Vagina (tissue), 2 donors: ENCODE data around the gene PUS1. TPM values are rescaled to one million over a fixed set of nuclear protein-coding genes. Genes with fewer than 3 reads are reported as not detected.
"Not testable (repeated sequence)": the region's sequence is repeated elsewhere in the genome, so short reads cannot be mapped to it uniquely, and the experiment has no call there.

ENCODE experiments used
- DNase-seq, 2 donors: peaks; one replicate each; pipeline ENCODE4 v3.0.0-alpha.2; 2017; ENCODE audit errors: extremely low spot score in 2 of 2
- H3K27ac ChIP-seq: fragments of 200-600 bp; sonication (generic); one replicate; pipeline ENCODE4 v1.5.1; 2019
- H3K27me3 ChIP-seq: fragments of 200-600 bp; sonication (generic); one replicate; pipeline ENCODE4 v1.5.1; 2019
- H3K36me3 ChIP-seq, 2 donors: fragments of 200-600 bp; sonication (generic); one replicate each; pipeline ENCODE4 v1.5.1; 2017 to 2019
- H3K4me1 ChIP-seq: fragments of 200-600 bp; sonication (generic); one replicate; pipeline ENCODE4 v1.5.1; 2019
- H3K4me3 ChIP-seq, 2 donors: fragments of 200-600 bp; sonication (generic); 1 replicate in 1 of 2; 2 replicates in 1 of 2; pipeline ENCODE4 v1.5.1; 2016 to 2019
- H3K9me3 ChIP-seq: fragments of 200-600 bp; sonication (generic); one replicate; pipeline ENCODE4 v1.5.1; 2019
- POLR2A ChIP-seq, 2 donors: fragments of 450-650 bp; IDR thresholded peaks; one replicate each; pipeline ENCODE4 v1.6.1; 2017; ENCODE audit warnings: antibody characterized with exemption in 2 of 2, mild to moderate bottlenecking in 2 of 2, moderate library complexity in 2 of 2
- POLR2AphosphoS5 ChIP-seq, 2 donors: sonication (generic); formaldehyde crosslinking; IDR thresholded peaks; one replicate each; pipeline ENCODE4 v1.9.0; 2017; ENCODE audit warnings: antibody characterized with exemption in 2 of 2, mild to moderate bottlenecking in 2 of 2, low read depth in 1 of 2; ENCODE audit not compliant: insufficient read depth in 1 of 2
- intact Hi-C: fragments of 100-400 bp; cut with DNase I; formaldehyde crosslinking; loops from one replicate; pipeline ENCODE4 v1.15.1; 2023
- total RNA-seq: library from RNA; depleted of rRNA; stranded (reverse); fragments of >200 nt; gene quantifications from one replicate; pipeline ENCODE4 v1.2.3, GENCODE V29; 2016
- TF ChIP-seq, protein P1 (sequence below), 3 experiments: fragments of 450-650 bp in 2 of 3; fragments of 200-600 bp in 1 of 3; sonication (generic) in 1 of 3; IDR thresholded peaks; one replicate each; pipeline ENCODE4 v1.5.1; 2017 to 2019; ENCODE audit warnings: antibody characterized with exemption in 3 of 3, mild to moderate bottlenecking in 2 of 3, moderate library complexity in 2 of 3

PUS1 gene
- total RNA-seq: 37.6 TPM

DNA sequence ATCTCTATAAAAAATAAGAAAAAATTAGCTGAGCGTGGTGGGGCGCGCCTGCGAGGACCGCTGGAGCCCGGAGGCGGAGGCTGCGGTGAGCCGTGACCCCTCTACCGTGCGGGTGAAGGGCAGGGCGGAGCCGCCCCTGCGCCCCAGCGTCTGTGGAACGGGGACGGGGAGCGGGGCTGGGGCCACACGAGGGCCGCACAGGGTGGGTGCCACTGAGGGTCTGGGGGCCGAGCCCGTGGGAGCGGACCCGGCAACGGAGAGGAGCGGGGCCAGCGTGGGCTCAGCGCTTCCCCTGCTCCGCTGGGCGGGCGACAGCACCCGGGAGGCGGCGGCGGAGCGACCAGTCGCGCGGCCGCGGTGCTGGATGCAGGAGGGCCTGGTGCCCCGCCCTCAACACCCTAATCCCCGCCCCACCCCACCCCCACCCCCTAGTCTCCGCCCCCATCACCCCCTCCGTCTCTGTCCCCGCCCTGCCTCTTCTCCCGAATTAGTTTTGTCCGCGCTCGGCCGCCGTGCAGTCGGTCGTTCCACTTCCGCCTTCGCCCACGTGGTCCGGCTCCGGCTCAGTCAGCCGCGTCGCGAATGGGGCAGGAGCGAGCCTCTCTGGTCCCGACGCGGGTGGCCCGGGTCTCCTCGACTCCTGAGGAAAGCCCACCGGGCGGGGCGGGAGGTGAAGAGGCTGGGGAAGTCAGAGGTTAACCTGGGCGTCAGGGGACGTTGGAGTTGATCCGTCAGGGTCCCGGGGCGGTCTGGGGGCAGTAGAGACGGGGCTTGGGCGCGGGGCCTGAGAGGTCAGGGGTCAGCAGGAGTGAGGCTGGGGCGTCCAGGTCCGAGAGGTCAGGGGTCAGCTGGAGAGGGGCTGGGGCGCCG lies at the start of gene PUS1:
PUS1 (plus strand) TSS at position 566 of the 870 bp plus-strand sequence. CDS start 447 bp downstream, outside the sequence.
- Histone ChIP-seq H3K36me3 (peaks cover 0 to 18% of the 10 kb centered on the region in 2 donors), H3K9me3 (no peaks in the 10 kb centered on the region), H3K4me3 (peak within 1 kb of the TSS; percentile 86 to 98), H3K27ac (peak within 1 kb of the TSS; percentile 89), H3K27me3 (no peaks in the 10 kb centered on the region), H3K4me1 (peaks cover 24% of the 10 kb centered on the region)
- TF ChIP-seq POLR2AphosphoS5 (IDR thresholded peaks at IDR 0.05; ENCODE audit: insufficient read depth in 1 of 2, low read depth in 1 of 2): peak; percentile 70 to 88
- TF ChIP-seq, protein P1, sequence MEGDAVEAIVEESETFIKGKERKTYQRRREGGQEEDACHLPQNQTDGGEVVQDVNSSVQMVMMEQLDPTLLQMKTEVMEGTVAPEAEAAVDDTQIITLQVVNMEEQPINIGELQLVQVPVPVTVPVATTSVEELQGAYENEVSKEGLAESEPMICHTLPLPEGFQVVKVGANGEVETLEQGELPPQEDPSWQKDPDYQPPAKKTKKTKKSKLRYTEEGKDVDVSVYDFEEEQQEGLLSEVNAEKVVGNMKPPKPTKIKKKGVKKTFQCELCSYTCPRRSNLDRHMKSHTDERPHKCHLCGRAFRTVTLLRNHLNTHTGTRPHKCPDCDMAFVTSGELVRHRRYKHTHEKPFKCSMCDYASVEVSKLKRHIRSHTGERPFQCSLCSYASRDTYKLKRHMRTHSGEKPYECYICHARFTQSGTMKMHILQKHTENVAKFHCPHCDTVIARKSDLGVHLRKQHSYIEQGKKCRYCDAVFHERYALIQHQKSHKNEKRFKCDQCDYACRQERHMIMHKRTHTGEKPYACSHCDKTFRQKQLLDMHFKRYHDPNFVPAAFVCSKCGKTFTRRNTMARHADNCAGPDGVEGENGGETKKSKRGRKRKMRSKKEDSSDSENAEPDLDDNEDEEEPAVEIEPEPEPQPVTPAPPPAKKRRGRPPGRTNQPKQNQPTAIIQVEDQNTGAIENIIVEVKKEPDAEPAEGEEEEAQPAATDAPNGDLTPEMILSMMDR (IDR thresholded peaks at IDR 0.05): no peak
- peak in 1 of 2 donors; percentile 56 for TF ChIP-seq POLR2A (IDR thresholded peaks at IDR 0.05)
- peak in 1 of 2 donors; percentile 95 for DNase-seq
- intact Hi-C loops: no loop called here

DNA sequence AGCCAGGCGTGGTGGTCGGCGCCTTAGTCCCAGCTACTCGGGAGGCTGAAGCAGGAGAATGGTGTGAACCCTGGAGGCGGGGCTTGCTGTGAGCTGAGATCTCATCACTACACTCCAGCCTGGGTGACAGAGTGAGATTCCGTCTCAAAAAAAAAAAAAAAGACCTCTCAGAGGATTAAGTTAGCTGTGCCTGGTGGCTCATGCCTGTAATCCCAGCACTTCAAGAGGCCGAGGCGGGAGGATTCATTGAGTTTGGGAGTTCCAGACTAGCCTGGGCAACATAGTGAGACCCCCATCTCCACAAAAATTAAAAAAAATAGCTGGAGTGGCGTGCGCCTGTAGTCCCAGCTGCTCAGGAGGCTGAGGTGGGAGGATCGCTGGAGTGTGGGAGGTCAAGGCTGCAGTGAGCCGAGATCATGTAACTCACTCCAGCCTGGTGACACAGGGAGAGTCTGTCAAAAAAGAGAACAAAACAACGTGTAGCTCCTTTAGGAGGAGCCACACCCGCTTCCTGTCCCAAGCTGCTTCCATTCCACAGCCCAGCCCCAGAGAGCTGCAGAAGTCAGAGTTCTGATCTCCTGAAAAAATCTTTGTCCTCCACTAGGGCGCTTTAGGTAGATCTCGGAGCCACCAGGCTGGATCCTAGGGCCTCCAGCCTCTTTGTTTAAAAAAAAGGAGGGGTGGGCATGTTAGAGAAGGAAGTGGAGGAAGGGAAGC lies 46.1 kb upstream of the PUS1 start:
- Histone ChIP-seq H3K4me3 (no peak overlapping the region), H3K27ac (peak overlapping the region; percentile 59), H3K27me3 (no peaks in the 10 kb centered on the region), H3K4me1 (peaks cover 8% of the 10 kb centered on the region), H3K36me3 (no peaks in the 10 kb centered on the region), H3K9me3 (no peaks in the 10 kb centered on the region)
- TF ChIP-seq, protein P1 (IDR thresholded peaks at IDR 0.05): no peak
- TF ChIP-seq POLR2A (IDR thresholded peaks at IDR 0.05) (no peak), POLR2AphosphoS5 (IDR thresholded peaks at IDR 0.05; ENCODE audit: insufficient read depth in 1 of 2, low read depth in 1 of 2) (no peak)
- intact Hi-C loops: no loop called here
- DNase-seq: no peak

DNA sequence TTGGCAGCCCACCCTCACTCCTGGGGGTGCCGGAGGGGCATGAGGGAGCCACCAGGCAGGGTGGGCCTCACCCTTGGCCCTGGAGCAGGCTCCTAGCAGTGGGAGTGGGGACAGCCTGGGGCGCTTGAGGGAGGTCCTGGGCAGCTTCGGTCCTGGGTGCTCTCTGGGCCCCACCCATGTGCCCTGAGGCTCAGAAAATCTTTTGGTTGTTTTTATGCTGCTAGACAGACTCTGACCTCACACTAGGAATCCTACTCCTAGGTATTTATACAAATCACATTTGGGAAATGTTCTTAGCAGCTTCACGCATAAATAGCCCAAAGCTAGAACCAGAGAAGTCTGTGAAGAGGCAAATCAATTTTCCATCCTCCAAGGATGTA lies 45.6 kb upstream of the PUS1 start:
- H3K27ac ChIP-seq: peak overlapping the region; percentile 59
- TF ChIP-seq POLR2AphosphoS5 (IDR thresholded peaks at IDR 0.05; ENCODE audit: insufficient read depth in 1 of 2, low read depth in 1 of 2) (no peak), POLR2A (IDR thresholded peaks at IDR 0.05) (no peak)
- TF ChIP-seq, protein P1 (IDR thresholded peaks at IDR 0.05): no peak
- H3K4me3 ChIP-seq: no peak overlapping the region
- H3K4me1 ChIP-seq: peaks cover 8% of the 10 kb centered on the region
- intact Hi-C loops: no loop called here
- no peak for DNase-seq
- H3K27me3 ChIP-seq: no peaks in the 10 kb centered on the region
- H3K36me3 ChIP-seq: no peaks in the 10 kb centered on the region
- H3K9me3 ChIP-seq: no peaks in the 10 kb centered on the region

DNA sequence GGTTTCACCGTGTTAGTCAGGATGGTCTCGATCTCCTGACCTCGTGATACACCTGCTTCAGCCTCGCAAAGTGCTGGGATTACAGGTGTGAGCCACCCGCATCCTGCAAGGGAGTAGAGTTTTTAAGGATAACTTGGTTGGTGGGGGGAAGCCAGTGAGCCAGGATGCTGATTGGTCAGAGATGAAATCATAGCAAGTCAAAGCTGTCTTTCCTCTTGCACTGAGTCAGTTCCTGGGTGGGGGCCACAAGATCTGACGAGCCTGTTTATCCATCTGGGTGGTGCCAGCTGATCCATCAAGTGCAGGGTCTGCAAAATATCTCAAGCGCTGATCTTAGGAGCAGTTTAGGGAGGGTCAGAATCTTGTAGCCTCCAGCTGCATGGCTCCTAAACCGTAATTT lies 44.0 kb upstream of the PUS1 start:
- not testable (repeated sequence) for DNase-seq

DNA sequence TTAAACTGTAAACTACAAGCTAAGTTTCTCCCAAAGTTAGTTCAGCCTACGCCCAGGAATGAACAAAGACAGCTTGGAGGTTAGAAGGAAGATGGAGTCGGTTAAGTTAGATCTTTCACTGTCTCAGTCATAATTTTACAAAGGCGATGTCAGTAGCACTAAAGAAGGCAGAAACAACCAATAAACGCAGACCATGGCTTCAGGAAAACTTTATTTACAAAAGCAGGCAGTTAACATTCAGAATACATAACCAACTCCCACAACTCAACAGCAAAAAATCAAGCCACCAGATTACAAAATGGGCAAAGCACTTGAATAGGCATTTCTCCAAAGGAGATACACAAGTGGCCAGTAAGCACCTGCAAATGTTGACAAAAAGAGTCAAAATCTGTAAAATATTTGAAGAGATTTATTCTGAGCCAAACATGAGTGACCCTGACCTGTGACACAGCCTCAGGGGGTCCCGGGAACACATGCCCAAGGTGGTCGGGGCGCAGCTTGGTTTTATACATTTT lies 43.5 kb upstream of the PUS1 start:
- DNase-seq: no peak
- Histone ChIP-seq H3K9me3 (no peaks in the 10 kb centered on the region), H3K27me3 (no peaks in the 10 kb centered on the region), H3K27ac (no peak overlapping the region), H3K36me3 (no peaks in the 10 kb centered on the region), H3K4me3 (no peak overlapping the region), H3K4me1 (peaks cover 8% of the 10 kb centered on the region)
- TF ChIP-seq POLR2A (IDR thresholded peaks at IDR 0.05) (no peak), POLR2AphosphoS5 (IDR thresholded peaks at IDR 0.05; ENCODE audit: insufficient read depth in 1 of 2, low read depth in 1 of 2) (no peak)
- TF ChIP-seq, protein P1 (IDR thresholded peaks at IDR 0.05): no peak
- intact Hi-C loops: no loop called here

More for the DNA sequence above, 44.0 kb upstream of the PUS1 start:
- intact Hi-C loops, H3K27ac ChIP-seq, H3K27me3 ChIP-seq, H3K4me1 ChIP-seq, H3K4me3 ChIP-seq, H3K9me3 ChIP-seq, H3K36me3 ChIP-seq: not testable (repeated sequence)

DNA sequence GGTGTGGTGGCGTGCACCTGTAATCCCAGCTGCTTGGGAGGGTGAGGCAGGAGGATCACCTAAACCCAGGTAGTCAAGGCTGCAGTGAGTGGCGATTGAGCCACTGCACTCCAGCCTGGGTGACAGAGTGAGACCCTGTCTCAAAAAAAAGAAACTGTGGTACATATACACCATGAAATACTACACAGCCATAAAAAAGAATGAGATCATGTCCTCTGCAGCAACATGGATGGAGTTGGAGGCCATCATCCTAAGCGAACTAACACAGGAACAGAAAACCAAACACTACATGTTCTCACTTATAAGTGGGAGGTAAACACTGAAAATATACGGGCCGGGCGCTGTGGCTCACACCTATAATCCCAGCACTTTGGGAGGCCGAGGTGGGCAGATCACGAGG lies 37.4 kb upstream of the PUS1 start:
- H3K9me3 ChIP-seq, H3K27me3 ChIP-seq, H3K36me3 ChIP-seq, DNase-seq, H3K27ac ChIP-seq, H3K4me3 ChIP-seq: not testable (repeated sequence)
- intact Hi-C loops: loop anchor here (5.0 kb wide), 1 partner anchor 601 kb away; the partner anchor contains the start of gene FBRSL1
- peaks cover 15% of the 10 kb centered on the region for H3K4me1 ChIP-seq
